NCI-H1436 treated with DMSO at 0.1 percent for 48 hours (cell line): ENCODE results near the gene RSPO1.

Experiments used
- DNase-seq: peaks from one replicate; lab custom pipeline; 2025; lab: John Stamatoyannopoulos, UW

The RSPO1 gene

GRCh38 chr1:37564892-37565291 lies 69.8 kb downstream of the RSPO1 start:
- no peak for DNase-seq

GRCh38 chr1:37562984-37563383 lies 71.7 kb downstream of the RSPO1 start:
- DNase-seq: no peak
